Measurements from ENCODE around the gene GASK1A. TPM values are rescaled to one million over a fixed set of nuclear protein-coding genes. Genes with fewer than 3 reads are reported as not detected.

Gene GASK1A
- total and polyA plus RNA-seq, 2 of the 8 experiments (the other 6 are each of a cell fraction or from before 2014, with no cell fraction given), result 4.7 to 7.9 TPM

DNA sequence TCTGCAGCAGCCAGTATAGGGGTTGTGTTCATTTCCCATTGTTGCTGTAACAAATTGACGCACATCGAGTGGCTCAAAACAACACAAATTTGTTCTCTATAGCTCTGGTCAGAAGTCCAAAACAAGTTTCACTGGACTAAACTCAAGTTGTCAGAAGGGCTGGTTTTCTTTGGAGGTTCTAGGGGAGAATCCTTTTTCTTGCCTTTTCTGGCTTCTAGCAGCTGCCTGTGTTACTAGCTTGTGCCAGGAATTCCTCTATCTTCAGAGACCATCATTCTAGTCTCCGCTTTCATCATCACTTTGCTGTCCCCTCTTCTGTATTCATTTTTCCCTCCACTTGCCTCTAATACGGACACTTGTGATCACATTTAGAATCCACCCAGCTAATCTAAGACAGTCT lies 20.5 kb downstream of the GASK1A start (continued):
- TF ChIP-seq, protein P1, sequence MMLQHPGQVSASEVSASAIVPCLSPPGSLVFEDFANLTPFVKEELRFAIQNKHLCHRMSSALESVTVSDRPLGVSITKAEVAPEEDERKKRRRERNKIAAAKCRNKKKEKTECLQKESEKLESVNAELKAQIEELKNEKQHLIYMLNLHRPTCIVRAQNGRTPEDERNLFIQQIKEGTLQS (IDR thresholded peaks at IDR 0.05; ENCODE audit: insufficient read depth, low read depth, low read length), result no peak
